NCI-H1417 (cell line): ENCODE data around the gene GSS.

ENCODE experiments used
- DNase-seq, 3 experiments: peaks; one replicate each; lab custom pipeline; 2025; lab: John Stamatoyannopoulos, UW

The GSS gene

GRCh38 chr20:34993941-34994508, 38.4 kb upstream of the GSS start:
- no peak for DNase-seq

GRCh38 chr20:34992751-34993417, 37.3 kb upstream of the GSS start:
- no peak for DNase-seq

- DNase-seq: no peak
Measured at GRCh38 chr20:34990661-34991214, 35.1 kb upstream of the GSS start.

- no peak for DNase-seq
Measured at GRCh38 chr20:34990231-34990630, 34.6 kb upstream of the GSS start.

GRCh38 chr20:34989670-34990069, 34.1 kb upstream of the GSS start:
- no peak for DNase-seq

GRCh38 chr20:34989118-34989517, 33.5 kb upstream of the GSS start:
- DNase-seq: no peak

- peak in 1 of 3 experiments; percentile 17 for DNase-seq
Measured at GRCh38 chr20:34988191-34988540, 32.6 kb upstream of the GSS start.

- DNase-seq: no peak
Measured at GRCh38 chr20:34987288-34988190, 31.9 kb upstream of the GSS start.

GRCh38 chr20:34986311-34987287, 31.0 kb upstream of the GSS start:
- peak in 1 of 3 experiments; percentile 34 for DNase-seq

- no peak for DNase-seq
Measured at GRCh38 chr20:34985461-34986310, 30.1 kb upstream of the GSS start.

GRCh38 chr20:34984756-34985261, 29.2 kb upstream of the GSS start:
- DNase-seq: no peak

- DNase-seq: peak in 2 of 3 experiments; percentile 66 to 86
Measured at GRCh38 chr20:34983995-34984735, 28.6 kb upstream of the GSS start.

- no peak for DNase-seq
Measured at GRCh38 chr20:34983089-34983820, 27.6 kb upstream of the GSS start.

GRCh38 chr20:34982270-34983088, 26.9 kb upstream of the GSS start:
- no peak for DNase-seq

- peak in 1 of 3 experiments; percentile 21 for DNase-seq
Measured at GRCh38 chr20:34980543-34981233, 25.1 kb upstream of the GSS start.

- DNase-seq: no peak
Measured at GRCh38 chr20:34979366-34980153, 24.0 kb upstream of the GSS start.
